Neural progenitor cell (in vitro differentiated cells): ENCODE data around the gene VPS29.

Experiments
- EZH2phosphoT487 ChIP-seq: fragments of 200-600 bp; sonication (generic); IDR thresholded peaks from 2 replicates; pipeline ENCODE4 v1.6.1; 2017; ENCODE audit warnings: antibody characterized with exemption
- TF ChIP-seq, protein P1 (sequence below): fragments of 200-600 bp; sonication (generic); IDR thresholded peaks from 2 replicates; pipeline ENCODE4 v1.5.1; 2017; ENCODE audit warnings: antibody characterized with exemption, mild to moderate bottlenecking

DNA sequence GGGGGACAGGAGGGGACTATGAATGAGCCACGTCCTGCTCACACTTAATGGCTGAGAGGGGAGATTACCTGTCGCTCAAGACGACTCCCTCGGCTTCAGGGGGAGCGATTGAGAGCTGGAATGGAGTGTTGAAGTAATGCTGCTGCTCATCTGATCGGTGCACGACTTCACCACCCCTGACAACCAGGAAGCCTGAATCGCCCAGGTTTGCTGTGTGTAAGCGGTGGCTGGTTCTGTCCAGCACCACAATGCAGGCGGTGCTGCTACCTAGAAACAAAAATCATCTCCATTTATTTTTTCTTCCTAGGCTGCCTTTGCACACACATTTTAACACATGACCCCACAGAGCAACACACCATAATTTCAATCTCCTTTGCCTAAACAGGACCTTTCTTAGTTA lies 43.9 kb upstream of the VPS29 start:
- TF ChIP-seq, protein P1, sequence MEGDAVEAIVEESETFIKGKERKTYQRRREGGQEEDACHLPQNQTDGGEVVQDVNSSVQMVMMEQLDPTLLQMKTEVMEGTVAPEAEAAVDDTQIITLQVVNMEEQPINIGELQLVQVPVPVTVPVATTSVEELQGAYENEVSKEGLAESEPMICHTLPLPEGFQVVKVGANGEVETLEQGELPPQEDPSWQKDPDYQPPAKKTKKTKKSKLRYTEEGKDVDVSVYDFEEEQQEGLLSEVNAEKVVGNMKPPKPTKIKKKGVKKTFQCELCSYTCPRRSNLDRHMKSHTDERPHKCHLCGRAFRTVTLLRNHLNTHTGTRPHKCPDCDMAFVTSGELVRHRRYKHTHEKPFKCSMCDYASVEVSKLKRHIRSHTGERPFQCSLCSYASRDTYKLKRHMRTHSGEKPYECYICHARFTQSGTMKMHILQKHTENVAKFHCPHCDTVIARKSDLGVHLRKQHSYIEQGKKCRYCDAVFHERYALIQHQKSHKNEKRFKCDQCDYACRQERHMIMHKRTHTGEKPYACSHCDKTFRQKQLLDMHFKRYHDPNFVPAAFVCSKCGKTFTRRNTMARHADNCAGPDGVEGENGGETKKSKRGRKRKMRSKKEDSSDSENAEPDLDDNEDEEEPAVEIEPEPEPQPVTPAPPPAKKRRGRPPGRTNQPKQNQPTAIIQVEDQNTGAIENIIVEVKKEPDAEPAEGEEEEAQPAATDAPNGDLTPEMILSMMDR, result no peak
- no peak for TF ChIP-seq EZH2phosphoT487
